ENCODE measurements around the gene FOXL2. TPM values are rescaled to one million over a fixed set of nuclear protein-coding genes. Genes with fewer than 3 reads are reported as not detected.

The FOXL2 gene
- total and polyA plus RNA-seq, 7 donors = not detected

DNA sequence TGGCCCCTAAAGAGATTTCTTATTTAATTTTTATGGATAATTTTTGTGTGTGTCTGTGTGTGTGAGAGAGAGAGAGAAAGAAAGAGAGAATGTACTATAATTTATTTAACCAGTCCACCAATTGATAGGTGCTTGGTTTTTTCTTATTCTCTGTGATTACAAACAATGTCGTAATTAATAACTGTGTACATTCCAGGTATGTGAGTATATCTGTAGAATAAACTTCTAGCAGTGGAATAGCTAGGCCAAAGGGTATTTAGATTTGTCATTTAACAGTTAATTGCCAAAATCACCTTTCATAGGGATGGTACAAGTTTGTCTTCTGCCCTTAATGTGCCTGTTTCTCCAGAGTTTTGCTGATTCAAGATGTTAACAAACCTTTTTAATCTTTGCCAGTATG, 35.3 kb downstream of the FOXL2 start:
- Histone ChIP-seq H3K27me3 (no peaks in the 10 kb centered on the region), H3K4me3 (no peak overlapping the region), H3K4me1 (peaks cover 0 to 15% (median 11%) of the 10 kb centered on the region in 4 donors), H3K36me3 (no peaks in the 10 kb centered on the region), H3K9me3 (no peaks in the 10 kb centered on the region), H3K27ac (no peak overlapping the region)
- 95 to 97% methylated on average over 1 of the region's 1 CpG for WGBS, 2 donors
- TF ChIP-seq POLR2AphosphoS5 (IDR thresholded peaks at IDR 0.05) = no peak
- TF ChIP-seq, protein P1, sequence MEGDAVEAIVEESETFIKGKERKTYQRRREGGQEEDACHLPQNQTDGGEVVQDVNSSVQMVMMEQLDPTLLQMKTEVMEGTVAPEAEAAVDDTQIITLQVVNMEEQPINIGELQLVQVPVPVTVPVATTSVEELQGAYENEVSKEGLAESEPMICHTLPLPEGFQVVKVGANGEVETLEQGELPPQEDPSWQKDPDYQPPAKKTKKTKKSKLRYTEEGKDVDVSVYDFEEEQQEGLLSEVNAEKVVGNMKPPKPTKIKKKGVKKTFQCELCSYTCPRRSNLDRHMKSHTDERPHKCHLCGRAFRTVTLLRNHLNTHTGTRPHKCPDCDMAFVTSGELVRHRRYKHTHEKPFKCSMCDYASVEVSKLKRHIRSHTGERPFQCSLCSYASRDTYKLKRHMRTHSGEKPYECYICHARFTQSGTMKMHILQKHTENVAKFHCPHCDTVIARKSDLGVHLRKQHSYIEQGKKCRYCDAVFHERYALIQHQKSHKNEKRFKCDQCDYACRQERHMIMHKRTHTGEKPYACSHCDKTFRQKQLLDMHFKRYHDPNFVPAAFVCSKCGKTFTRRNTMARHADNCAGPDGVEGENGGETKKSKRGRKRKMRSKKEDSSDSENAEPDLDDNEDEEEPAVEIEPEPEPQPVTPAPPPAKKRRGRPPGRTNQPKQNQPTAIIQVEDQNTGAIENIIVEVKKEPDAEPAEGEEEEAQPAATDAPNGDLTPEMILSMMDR (IDR thresholded peaks at IDR 0.05) = no peak
- TF ChIP-seq EP300 (IDR thresholded peaks at IDR 0.05) = no peak
- no peak for TF ChIP-seq POLR2A (IDR thresholded peaks at IDR 0.05)
- DNase-seq = no peak
- intact Hi-C loops (cut with DNase I) = no loop called here

DNA sequence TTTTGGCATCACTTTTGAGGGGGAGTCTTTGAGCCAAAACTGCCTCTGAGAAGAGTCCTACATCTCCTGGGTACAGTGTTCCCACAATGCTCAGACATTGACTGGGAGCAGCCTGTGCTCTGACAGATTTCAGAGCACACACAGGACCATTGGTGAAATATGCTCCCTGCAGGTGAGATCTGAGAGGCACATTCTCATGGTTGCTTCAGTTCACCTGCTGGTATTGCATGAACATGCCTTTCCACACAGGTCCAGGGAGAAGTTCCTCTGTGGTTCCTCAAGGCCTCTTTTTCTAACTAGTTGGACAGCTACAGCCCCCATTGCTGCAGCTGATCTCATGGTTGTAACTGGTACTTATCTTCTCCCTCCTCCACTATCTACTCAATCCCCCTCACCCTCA, 37.0 kb downstream of the FOXL2 start:
- Histone ChIP-seq H3K4me3 (no peak overlapping the region), H3K9me3 (no peaks in the 10 kb centered on the region)
- intact Hi-C loops (cut with DNase I) = no loop called here

DNA sequence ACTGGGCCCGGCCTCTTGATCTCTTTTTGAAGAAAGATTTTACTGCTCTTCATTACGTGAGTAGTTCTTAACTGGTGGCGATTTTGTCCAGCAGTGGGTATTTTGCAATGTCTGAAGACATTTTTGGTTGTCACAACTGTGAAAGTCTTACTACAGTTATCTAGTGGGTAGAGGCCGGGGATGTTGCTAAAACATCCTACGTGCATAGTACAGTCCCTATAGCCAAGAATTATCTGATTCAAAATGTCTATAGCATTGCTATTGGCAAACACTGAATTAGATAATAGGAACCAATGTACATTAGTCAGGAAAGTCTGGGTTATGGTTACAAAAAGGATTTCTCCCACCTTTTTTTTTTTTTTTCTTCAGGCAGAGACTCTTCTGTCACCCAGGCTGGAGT, 38.1 kb downstream of the FOXL2 start:
- H3K4me1 ChIP-seq = no peaks in the 10 kb centered on the region
- no peaks in the 10 kb centered on the region for H3K9me3 ChIP-seq
- TF ChIP-seq EP300 (IDR thresholded peaks at IDR 0.05) = no peak
- TF ChIP-seq POLR2A (IDR thresholded peaks at IDR 0.05) = no peak
- TF ChIP-seq, protein P1 (IDR thresholded peaks at IDR 0.05) = no peak
- TF ChIP-seq POLR2AphosphoS5 (IDR thresholded peaks at IDR 0.05) = no peak
- H3K36me3 ChIP-seq = no peaks in the 10 kb centered on the region
- H3K27me3 ChIP-seq = no peaks in the 10 kb centered on the region
- H3K4me3 ChIP-seq = no peak overlapping the region
- no peak for DNase-seq
- intact Hi-C loops (cut with DNase I) = no loop called here
- WGBS, 2 donors = 91 to 95% methylated on average over 5 of the region's 5 CpGs
- H3K27ac ChIP-seq = no peak overlapping the region

More for the DNA sequence above, 37.0 kb downstream of the FOXL2 start:
- no peak for TF ChIP-seq POLR2AphosphoS5 (IDR thresholded peaks at IDR 0.05)
- TF ChIP-seq POLR2A (IDR thresholded peaks at IDR 0.05) = no peak
- TF ChIP-seq, protein P1 (IDR thresholded peaks at IDR 0.05) = no peak
- TF ChIP-seq EP300 (IDR thresholded peaks at IDR 0.05) = no peak
- Histone ChIP-seq H3K36me3 (no peaks in the 10 kb centered on the region), H3K4me1 (peaks cover 0 to 3% (median 2%) of the 10 kb centered on the region in 4 donors), H3K27me3 (no peaks in the 10 kb centered on the region), H3K27ac (no peak overlapping the region)
- no peak for DNase-seq

DNA sequence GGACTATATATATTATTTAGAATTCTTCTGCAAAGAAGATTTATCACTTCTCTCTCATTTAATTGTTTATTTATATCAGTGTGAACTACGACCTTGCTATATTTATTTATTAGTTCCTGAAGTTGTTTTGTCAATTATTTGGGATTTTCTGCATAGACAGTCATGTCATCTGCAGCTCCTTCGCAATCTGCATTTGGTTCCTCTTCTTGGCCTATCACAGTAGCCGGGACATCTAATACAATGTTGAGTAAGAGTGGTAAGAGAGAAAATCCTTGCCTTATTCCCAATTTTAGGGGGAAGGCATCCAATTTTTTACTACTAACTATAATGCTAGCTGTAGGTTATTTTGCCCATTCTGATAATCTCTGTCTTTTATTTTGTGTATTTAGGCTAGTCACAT, 39.4 kb downstream of the FOXL2 start:
- intact Hi-C loops (cut with DNase I) = no loop called here
- TF ChIP-seq, protein P1 (IDR thresholded peaks at IDR 0.05) = no peak
- TF ChIP-seq POLR2AphosphoS5 (IDR thresholded peaks at IDR 0.05) = no peak
- no peak for TF ChIP-seq EP300 (IDR thresholded peaks at IDR 0.05)
- TF ChIP-seq POLR2A (IDR thresholded peaks at IDR 0.05) = no peak
- DNase-seq = no peak
- H3K27me3 ChIP-seq = no peaks in the 10 kb centered on the region
- no peaks in the 10 kb centered on the region for H3K36me3 ChIP-seq
- H3K27ac ChIP-seq = no peak overlapping the region
- H3K9me3 ChIP-seq = no peaks in the 10 kb centered on the region
- H3K4me1 ChIP-seq = no peaks in the 10 kb centered on the region
- WGBS, 2 donors = 82 to 86% methylated on average over 3 of the region's 3 CpGs
- H3K4me3 ChIP-seq = no peak overlapping the region

DNA sequence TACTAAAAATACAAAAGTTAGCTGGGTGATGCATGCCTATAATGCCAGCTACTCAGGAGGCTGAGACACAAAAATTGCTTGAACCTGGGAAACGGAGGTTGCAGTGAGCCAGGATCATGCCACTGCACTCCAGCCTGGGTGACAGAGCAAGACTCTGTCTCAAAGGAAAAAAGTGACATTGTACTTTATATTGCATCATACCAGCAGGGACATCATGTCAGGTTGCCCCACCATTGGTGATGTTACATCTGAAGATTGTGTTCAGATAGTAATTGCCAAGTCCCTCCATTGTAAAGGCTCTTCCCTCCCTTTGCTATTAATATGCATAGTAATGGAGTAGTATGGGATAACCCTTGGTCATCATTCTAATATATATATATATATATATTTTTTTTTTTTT, 44.8 kb downstream of the FOXL2 start:
- Histone ChIP-seq H3K4me1 (no peaks in the 10 kb centered on the region), H3K36me3 (no peaks in the 10 kb centered on the region), H3K4me3 (no peak overlapping the region), H3K27me3 (no peaks in the 10 kb centered on the region), H3K9me3 (no peaks in the 10 kb centered on the region), H3K27ac (no peak overlapping the region)
- 91 to 95% methylated on average over 1 of the region's 1 CpG for WGBS, 2 donors
- TF ChIP-seq EP300 (IDR thresholded peaks at IDR 0.05) (no peak), POLR2AphosphoS5 (IDR thresholded peaks at IDR 0.05) (no peak), POLR2A (IDR thresholded peaks at IDR 0.05) (no peak)
- TF ChIP-seq, protein P1 (IDR thresholded peaks at IDR 0.05) = no peak
- intact Hi-C loops (cut with DNase I) = no loop called here
- no peak for DNase-seq
